K562 (cell line): Measurements from ENCODE around the gene STOML3. TPM values are rescaled to one million over a fixed set of nuclear protein-coding genes. Genes with fewer than 3 reads are reported as not detected.

Experiments used
- ETV1 ChIP-seq: fragments of 450-650 bp; conservative IDR thresholded peaks from 2 replicates; pipeline ENCODE4 v1.6.1; 2016; ENCODE audit warnings: missing genetic modification characterization, control low read depth, low read depth, missing compliant biosample characterization
- SMARCC2 ChIP-seq: fragments of 450-650 bp; IDR thresholded peaks from 2 replicates; pipeline ENCODE4 v1.6.1; 2017; ENCODE audit warnings: antibody characterized with exemption, moderate library complexity, mild to moderate bottlenecking, low read depth
- ZFX ChIP-seq: sonication (generic); formaldehyde crosslinking; IDR thresholded peaks from 2 replicates; pipeline ENCODE4 v1.8.0; 2022; ENCODE audit warnings: mild to moderate bottlenecking, missing genetic modification reagents, moderate library complexity
- ZNF3 ChIP-seq: fragments of 250-450 bp; sonication (Bioruptor Pico); IDR thresholded peaks from 2 replicates; pipeline ENCODE4 v1.5.0; 2021; ENCODE audit warnings: mild to moderate bottlenecking, moderate library complexity
- polyA plus RNA-seq, 8 experiments: library from polyadenylated mRNA; depleted of rRNA in 4 of 8; stranded (reverse) in 5 of 8; unstranded in 3 of 8; fragments of >200 nt; fragmentation: Nextera tagmentation in 2 of 8; fragmentation: Illumina TruSeq in 1 of 8; extraction: Ambion mirVana in 2 of 8; extraction: Trizol in 1 of 8; gene quantifications; 2 replicates each; pipeline versions ENCODE4 v1.2.1 to v1.2.3, GENCODE V29; 2011 to 2014; ENCODE audit warnings: inconsistent platforms in 1 of 8, missing spikeins in 1 of 8
- total RNA-seq, 7 experiments: library from RNA; depleted of rRNA in 6 of 7; stranded (reverse); fragments of >200 nt in 6 of 7; fragmentation: Illumina TruSeq in 2 of 7; extraction: Trizol in 2 of 7; gene quantifications; 2 replicates each; pipeline versions ENCODE4 v1.2.1 to v1.2.3, GENCODE V29; 2011 to 2021; ENCODE audit warnings: low replicate concordance in 1 of 7
- TF ChIP-seq, protein P1 (sequence below): sonication (generic); formaldehyde crosslinking; IDR thresholded peaks from 2 replicates; pipeline ENCODE4 v1.8.0; 2022; ENCODE audit warnings: mild to moderate bottlenecking, missing genetic modification reagents
- TF ChIP-seq, protein P2 (sequence below), 2 experiments: fragments of 450-650 bp; IDR thresholded peaks; 2 replicates each; pipeline ENCODE4 v1.6.1; 2018; ENCODE audit warnings: mild to moderate bottlenecking in 2 of 2, low read depth in 1 of 2; ENCODE audit not compliant: partially characterized antibody in 2 of 2
- TF ChIP-seq, protein P3 (sequence below): sonication (generic); formaldehyde crosslinking; IDR thresholded peaks from 2 replicates; pipeline ENCODE4 v1.8.0; 2022; ENCODE audit warnings: mild to moderate bottlenecking, missing genetic modification reagents

The STOML3 gene
- total and polyA plus RNA-seq, 9 of the 15 experiments (the other 6 are each of a cell fraction or from before 2014, with no cell fraction given) = 0.04 TPM; not detected in 8

DNA sequence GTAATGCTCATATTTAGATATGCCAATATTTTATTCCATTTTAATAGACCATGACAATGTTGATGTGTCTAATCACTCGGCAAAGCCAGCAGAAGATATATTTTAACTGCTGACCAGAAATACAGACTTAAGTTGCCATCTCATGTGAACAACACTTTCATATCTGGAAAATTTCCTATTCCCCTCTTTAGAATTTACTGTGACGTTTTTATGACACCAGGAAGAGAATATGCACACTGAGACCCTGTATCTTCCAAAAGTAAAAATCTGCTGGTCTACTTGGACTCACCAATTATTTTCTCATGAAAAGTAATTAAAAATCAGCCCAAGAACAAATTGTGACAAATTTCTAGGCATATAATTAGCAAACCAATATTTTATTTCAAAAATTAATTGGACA is 45.2 kb upstream of the STOML3 start (continued):
- TF ChIP-seq, protein P1, sequence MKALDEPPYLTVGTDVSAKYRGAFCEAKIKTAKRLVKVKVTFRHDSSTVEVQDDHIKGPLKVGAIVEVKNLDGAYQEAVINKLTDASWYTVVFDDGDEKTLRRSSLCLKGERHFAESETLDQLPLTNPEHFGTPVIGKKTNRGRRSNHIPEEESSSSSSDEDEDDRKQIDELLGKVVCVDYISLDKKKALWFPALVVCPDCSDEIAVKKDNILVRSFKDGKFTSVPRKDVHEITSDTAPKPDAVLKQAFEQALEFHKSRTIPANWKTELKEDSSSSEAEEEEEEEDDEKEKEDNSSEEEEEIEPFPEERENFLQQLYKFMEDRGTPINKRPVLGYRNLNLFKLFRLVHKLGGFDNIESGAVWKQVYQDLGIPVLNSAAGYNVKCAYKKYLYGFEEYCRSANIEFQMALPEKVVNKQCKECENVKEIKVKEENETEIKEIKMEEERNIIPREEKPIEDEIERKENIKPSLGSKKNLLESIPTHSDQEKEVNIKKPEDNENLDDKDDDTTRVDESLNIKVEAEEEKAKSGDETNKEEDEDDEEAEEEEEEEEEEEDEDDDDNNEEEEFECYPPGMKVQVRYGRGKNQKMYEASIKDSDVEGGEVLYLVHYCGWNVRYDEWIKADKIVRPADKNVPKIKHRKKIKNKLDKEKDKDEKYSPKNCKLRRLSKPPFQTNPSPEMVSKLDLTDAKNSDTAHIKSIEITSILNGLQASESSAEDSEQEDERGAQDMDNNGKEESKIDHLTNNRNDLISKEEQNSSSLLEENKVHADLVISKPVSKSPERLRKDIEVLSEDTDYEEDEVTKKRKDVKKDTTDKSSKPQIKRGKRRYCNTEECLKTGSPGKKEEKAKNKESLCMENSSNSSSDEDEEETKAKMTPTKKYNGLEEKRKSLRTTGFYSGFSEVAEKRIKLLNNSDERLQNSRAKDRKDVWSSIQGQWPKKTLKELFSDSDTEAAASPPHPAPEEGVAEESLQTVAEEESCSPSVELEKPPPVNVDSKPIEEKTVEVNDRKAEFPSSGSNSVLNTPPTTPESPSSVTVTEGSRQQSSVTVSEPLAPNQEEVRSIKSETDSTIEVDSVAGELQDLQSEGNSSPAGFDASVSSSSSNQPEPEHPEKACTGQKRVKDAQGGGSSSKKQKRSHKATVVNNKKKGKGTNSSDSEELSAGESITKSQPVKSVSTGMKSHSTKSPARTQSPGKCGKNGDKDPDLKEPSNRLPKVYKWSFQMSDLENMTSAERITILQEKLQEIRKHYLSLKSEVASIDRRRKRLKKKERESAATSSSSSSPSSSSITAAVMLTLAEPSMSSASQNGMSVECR (CRISPR knock-in tag) = no peak
- TF ChIP-seq ZFX (CRISPR knock-in tag) (no peak), SMARCC2 (no peak), ZNF3 (no peak), ETV1 (tag) (no peak)
- TF ChIP-seq, protein P2, sequence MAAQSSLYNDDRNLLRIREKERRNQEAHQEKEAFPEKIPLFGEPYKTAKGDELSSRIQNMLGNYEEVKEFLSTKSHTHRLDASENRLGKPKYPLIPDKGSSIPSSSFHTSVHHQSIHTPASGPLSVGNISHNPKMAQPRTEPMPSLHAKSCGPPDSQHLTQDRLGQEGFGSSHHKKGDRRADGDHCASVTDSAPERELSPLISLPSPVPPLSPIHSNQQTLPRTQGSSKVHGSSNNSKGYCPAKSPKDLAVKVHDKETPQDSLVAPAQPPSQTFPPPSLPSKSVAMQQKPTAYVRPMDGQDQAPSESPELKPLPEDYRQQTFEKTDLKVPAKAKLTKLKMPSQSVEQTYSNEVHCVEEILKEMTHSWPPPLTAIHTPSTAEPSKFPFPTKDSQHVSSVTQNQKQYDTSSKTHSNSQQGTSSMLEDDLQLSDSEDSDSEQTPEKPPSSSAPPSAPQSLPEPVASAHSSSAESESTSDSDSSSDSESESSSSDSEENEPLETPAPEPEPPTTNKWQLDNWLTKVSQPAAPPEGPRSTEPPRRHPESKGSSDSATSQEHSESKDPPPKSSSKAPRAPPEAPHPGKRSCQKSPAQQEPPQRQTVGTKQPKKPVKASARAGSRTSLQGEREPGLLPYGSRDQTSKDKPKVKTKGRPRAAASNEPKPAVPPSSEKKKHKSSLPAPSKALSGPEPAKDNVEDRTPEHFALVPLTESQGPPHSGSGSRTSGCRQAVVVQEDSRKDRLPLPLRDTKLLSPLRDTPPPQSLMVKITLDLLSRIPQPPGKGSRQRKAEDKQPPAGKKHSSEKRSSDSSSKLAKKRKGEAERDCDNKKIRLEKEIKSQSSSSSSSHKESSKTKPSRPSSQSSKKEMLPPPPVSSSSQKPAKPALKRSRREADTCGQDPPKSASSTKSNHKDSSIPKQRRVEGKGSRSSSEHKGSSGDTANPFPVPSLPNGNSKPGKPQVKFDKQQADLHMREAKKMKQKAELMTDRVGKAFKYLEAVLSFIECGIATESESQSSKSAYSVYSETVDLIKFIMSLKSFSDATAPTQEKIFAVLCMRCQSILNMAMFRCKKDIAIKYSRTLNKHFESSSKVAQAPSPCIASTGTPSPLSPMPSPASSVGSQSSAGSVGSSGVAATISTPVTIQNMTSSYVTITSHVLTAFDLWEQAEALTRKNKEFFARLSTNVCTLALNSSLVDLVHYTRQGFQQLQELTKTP (IDR thresholded peaks at IDR 0.05; ENCODE audit: low read depth in 1 of 2, partially characterized antibody in 2 of 2) = no peak
- TF ChIP-seq, protein P3, sequence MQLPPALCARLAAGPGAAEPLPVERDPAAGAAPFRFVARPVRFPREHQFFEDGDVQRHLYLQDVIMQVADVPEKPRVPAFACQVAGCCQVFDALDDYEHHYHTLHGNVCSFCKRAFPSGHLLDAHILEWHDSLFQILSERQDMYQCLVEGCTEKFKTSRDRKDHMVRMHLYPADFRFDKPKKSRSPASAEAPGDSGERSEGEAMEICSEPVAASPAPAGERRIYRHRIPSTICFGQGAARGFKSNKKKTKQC (CRISPR knock-in tag) = no peak
